Neural cell (in vitro differentiated cells): Measurements from ENCODE around the gene PNPLA7.

Experiments used
- EP300 ChIP-seq: fragments of 450-650 bp; conservative IDR thresholded peaks from 2 replicates; pipeline ENCODE4 v1.6.1; 2014; ENCODE audit warnings: antibody characterized with exemption, mild to moderate bottlenecking, moderate library complexity; ENCODE audit not compliant: poor library complexity, severe bottlenecking
- MXI1 ChIP-seq: fragments of 450-650 bp; conservative IDR thresholded peaks from 2 replicates; pipeline ENCODE4 v1.6.1; 2014; ENCODE audit warnings: antibody characterized with exemption, mild to moderate bottlenecking; ENCODE audit not compliant: poor library complexity, severe bottlenecking
- POLR2AphosphoS5 ChIP-seq: IDR thresholded peaks from 2 replicates; pipeline ENCODE4 v1.6.1; 2012
- RAD21 ChIP-seq: fragments of 450-650 bp; conservative IDR thresholded peaks from 2 replicates; pipeline ENCODE4 v1.6.1; 2014; ENCODE audit warnings: antibody characterized with exemption, mild to moderate bottlenecking, moderate library complexity
- SMC3 ChIP-seq: fragments of 450-650 bp; conservative IDR thresholded peaks from 2 replicates; pipeline ENCODE4 v1.6.1; 2014; ENCODE audit warnings: antibody characterized with exemption, mild to moderate bottlenecking, moderate library complexity; ENCODE audit not compliant: poor library complexity
- TAF1 ChIP-seq: IDR thresholded peaks from 2 replicates; pipeline ENCODE4 v1.6.1; 2012; ENCODE audit warnings: low read depth
- TF ChIP-seq, protein P1 (sequence below): fragments of 450-650 bp; IDR thresholded peaks from 2 replicates; pipeline ENCODE4 v1.5.1; 2014; ENCODE audit warnings: antibody characterized with exemption, mild to moderate bottlenecking, moderate library complexity; ENCODE audit not compliant: poor library complexity, severe bottlenecking
- TF ChIP-seq, protein P2 (sequence below): IDR thresholded peaks from 2 replicates; pipeline ENCODE4 v1.6.1; 2012; ENCODE audit warnings: borderline replicate concordance

DNA sequence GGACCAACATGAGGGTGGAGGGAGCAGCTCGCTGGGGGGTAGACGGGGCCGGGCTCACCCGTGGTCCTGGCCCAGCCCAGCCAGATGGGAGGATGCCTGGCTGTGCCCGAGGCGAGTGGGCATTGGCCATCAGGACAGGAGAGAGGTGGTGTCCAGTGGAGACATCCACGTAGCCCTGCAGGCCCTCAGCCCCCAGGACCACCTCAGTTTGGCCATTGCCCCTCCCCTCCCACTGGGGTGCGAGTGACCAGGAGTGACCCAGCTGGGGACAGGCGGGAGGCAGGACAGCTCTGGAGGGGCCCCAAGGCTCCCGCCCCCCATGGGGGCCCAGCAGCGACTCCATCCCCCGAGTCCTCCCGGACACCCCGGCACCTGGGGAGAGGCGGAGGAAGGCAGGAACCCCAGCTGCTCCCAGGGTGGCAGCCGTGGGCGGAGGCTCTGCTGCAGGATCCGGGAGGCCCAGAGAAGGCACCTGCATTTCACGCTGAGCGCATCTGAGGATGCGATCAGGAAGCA, 118.7 kb downstream of the PNPLA7 start:
- no peak for TF ChIP-seq SMC3
- TF ChIP-seq, protein P1, sequence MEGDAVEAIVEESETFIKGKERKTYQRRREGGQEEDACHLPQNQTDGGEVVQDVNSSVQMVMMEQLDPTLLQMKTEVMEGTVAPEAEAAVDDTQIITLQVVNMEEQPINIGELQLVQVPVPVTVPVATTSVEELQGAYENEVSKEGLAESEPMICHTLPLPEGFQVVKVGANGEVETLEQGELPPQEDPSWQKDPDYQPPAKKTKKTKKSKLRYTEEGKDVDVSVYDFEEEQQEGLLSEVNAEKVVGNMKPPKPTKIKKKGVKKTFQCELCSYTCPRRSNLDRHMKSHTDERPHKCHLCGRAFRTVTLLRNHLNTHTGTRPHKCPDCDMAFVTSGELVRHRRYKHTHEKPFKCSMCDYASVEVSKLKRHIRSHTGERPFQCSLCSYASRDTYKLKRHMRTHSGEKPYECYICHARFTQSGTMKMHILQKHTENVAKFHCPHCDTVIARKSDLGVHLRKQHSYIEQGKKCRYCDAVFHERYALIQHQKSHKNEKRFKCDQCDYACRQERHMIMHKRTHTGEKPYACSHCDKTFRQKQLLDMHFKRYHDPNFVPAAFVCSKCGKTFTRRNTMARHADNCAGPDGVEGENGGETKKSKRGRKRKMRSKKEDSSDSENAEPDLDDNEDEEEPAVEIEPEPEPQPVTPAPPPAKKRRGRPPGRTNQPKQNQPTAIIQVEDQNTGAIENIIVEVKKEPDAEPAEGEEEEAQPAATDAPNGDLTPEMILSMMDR = no peak
- no peak for TF ChIP-seq POLR2AphosphoS5
- TF ChIP-seq EP300 = no peak
- TF ChIP-seq, protein P2, sequence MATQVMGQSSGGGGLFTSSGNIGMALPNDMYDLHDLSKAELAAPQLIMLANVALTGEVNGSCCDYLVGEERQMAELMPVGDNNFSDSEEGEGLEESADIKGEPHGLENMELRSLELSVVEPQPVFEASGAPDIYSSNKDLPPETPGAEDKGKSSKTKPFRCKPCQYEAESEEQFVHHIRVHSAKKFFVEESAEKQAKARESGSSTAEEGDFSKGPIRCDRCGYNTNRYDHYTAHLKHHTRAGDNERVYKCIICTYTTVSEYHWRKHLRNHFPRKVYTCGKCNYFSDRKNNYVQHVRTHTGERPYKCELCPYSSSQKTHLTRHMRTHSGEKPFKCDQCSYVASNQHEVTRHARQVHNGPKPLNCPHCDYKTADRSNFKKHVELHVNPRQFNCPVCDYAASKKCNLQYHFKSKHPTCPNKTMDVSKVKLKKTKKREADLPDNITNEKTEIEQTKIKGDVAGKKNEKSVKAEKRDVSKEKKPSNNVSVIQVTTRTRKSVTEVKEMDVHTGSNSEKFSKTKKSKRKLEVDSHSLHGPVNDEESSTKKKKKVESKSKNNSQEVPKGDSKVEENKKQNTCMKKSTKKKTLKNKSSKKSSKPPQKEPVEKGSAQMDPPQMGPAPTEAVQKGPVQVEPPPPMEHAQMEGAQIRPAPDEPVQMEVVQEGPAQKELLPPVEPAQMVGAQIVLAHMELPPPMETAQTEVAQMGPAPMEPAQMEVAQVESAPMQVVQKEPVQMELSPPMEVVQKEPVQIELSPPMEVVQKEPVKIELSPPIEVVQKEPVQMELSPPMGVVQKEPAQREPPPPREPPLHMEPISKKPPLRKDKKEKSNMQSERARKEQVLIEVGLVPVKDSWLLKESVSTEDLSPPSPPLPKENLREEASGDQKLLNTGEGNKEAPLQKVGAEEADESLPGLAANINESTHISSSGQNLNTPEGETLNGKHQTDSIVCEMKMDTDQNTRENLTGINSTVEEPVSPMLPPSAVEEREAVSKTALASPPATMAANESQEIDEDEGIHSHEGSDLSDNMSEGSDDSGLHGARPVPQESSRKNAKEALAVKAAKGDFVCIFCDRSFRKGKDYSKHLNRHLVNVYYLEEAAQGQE = no peak
- no peak for TF ChIP-seq RAD21
- no peak for TF ChIP-seq TAF1
- TF ChIP-seq MXI1 = no peak
